GM21526 (cell line): Measurements from ENCODE around the gene MMP25.
"Not testable (repeated sequence)": the region's sequence is repeated elsewhere in the genome, so short reads cannot be mapped to it uniquely, and the experiment has no call there.

ENCODE experiments used
- ATAC-seq: cut with Tn5 transposase; IDR thresholded peaks from one replicate; pipeline ENCODE4 v1.9.1; 2021; ENCODE audit warnings: moderate library complexity; ENCODE audit not compliant: unreplicated experiment, low FRiP score

The MMP25 gene

DNA sequence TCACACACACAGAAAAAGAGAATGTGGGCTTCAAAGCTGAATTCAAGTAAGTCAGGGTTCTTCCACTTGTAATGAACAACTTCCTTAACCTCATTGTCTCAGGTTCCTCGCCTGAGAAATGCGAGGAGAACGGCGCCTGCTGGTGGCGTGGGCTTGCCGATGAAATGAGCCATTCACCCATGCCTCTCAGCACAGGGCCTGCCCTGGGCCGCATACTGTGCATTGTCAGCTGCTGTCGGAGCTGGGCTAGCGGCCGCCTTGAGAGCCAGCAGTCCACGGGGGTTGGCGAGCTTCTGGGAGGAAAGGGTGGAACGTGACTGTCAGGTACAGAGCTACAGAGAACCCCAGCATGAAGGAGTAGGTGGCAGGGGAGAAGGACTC is 7.0 kb downstream of the MMP25 start:
- not testable (repeated sequence) for ATAC-seq

DNA sequence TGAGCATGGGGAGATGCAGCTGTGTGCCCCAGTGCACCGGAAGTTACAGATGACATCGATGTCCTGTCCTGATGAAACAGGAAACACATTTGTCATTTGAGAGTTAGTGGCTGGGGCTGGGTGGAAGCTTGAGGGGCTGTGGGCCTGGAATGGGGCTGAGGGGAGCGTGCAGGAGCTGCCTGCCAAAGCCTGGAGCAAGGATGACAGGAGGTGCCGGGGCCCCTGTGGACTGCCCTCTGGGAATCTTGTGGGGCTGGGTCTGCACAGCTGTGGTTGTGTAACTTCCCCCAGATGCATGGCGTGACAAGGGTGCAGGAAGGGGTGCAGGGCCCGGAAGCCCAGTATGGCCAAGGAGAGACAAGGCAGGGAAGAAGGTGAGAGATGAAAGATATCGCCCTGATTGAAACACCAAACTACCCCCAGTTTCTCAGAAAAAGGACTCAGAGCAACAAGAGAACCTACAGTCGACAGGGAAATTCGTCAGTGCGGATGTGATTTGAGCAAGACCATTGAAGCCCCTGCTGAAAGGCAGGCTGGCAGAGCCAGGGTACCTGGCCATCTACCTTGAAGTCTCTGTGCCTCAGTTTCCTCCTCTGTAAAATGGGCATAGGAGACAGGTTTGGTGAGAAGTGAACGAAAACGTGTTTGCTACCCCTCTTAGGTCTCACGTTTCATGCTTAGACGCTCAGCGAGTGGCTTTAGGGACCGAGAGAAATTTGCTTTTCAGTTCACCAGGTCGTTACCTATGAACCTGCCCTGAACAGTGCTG is 8.8 kb downstream of the MMP25 start:
- ATAC-seq = no peak

DNA sequence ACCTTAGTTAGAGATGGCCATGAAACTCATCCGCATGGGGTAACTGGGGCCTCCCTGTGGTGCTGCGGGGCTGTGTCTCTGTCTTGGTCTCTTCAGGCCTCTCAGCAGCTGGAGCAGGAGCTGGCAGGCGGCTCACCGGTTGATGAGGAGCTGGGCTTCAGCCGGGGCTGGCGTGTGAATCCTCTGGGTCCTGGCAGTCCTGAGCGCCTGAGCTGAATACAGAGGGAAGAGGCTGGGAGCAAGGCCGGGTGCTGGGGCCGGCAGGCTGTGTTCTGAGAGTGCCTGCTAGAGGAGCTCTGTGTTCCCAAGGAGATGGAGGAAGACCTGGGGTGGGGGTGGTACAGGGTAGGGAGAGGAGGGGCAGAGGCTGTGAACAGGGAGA is 9.4 kb downstream of the MMP25 start:
- ATAC-seq = not testable (repeated sequence)

DNA sequence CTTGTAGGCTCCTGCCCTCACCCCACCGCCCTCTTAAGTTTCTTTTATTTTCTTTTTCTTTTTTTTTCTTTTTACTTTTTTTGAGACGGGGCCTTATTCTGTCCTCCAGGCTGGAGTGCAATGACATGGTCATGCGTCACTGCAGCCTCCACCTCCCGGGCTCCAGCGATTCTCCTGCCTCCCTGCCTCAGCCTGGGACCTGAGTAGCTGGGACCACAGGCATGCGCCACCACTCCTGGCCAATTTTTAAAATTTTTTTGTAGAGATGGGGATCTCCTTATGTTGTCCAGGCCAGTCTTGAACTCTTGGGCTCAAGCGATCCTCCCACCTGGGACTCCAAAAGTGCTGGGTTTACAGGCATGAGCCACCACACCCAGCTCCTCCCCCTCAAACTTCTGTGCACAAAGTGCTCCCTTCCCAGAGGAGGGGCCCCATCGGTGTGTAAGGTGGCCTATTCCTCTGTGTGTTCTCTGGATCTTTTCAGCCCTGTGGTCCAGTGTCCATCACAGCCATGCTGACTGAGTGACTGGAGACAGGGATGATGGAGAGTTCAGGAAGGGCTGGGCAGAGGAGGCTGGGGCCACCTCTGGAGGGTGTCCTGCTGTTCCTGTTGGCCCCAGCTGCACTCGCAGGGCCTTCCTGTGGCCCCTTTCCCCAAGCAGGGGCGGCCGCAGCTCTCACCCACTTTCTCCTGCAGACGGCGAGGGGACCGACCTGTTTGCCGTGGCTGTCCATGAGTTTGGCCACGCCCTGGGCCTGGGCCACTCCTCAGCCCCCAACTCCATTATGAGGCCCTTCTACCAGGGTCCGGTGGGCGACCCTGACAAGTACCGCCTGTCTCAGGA is 10.2 kb downstream of the MMP25 start:
- no peak for ATAC-seq

DNA sequence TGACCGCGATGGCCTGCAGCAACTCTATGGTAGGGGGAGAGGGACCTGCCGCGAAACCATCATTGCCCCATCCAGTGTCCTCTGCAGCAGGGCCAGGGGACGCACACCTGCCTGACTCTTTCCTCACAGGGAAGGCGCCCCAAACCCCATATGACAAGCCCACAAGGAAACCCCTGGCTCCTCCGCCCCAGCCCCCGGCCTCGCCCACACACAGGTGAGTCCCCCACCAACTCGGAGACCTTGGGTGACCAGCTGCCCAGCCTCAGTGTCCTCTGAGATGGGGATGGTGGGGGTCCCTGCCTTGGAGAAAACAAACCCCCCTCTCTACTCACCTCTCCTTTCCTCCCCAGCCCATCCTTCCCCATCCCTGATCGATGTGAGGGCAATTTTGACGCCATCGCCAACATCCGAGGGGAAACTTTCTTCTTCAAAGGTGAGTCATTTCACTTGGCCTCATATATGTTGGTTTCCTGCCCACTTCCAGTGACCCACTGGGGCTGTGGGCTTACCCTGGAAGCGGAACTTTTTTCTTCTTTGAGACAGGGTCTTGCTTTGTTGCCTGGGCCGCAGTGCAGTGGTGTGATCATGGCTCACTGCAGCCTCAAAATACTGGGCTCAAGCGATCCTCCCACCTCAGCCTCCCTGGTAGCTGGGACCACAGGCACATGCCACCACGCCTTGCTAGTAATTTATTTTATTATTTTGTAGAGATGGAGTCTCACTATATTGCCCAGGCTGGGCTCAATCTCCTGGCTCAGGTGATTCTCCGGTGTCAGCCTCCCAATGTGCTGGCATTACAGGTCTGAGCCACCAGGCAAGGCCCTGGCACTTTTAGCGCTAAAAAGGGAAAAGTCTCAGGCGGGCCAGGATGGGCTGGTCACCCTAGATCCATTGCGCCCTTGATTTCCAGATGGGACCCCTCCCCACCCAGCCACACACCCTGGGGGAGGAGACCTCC is 11.1 kb downstream of the MMP25 start:
- no peak for ATAC-seq

DNA sequence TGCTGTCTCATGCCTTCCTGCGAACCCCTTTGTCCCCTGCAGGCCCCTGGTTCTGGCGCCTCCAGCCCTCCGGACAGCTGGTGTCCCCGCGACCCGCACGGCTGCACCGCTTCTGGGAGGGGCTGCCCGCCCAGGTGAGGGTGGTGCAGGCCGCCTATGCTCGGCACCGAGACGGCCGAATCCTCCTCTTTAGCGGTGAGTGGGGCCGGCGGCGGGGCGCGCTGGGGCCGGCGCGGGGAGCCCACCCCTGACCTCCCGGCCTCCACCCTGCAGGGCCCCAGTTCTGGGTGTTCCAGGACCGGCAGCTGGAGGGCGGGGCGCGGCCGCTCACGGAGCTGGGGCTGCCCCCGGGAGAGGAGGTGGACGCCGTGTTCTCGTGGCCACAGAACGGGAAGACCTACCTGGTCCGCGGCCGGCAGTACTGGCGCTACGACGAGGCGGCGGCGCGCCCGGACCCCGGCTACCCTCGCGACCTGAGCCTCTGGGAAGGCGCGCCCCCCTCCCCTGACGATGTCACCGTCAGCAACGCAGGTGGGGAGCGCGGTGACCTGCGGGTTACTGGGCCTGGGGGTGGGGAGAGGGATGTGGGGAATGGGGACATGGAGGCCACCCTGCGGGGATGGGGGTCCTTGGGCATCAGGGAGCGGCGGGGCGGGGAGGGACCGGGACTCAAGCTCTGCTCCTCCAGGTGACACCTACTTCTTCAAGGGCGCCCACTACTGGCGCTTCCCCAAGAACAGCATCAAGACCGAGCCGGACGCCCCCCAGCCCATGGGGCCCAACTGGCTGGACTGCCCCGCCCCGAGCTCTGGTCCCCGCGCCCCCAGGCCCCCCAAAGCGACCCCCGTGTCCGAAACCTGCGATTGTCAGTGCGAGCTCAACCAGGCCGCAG is 12.0 kb downstream of the MMP25 start:
- ATAC-seq = no peak

DNA sequence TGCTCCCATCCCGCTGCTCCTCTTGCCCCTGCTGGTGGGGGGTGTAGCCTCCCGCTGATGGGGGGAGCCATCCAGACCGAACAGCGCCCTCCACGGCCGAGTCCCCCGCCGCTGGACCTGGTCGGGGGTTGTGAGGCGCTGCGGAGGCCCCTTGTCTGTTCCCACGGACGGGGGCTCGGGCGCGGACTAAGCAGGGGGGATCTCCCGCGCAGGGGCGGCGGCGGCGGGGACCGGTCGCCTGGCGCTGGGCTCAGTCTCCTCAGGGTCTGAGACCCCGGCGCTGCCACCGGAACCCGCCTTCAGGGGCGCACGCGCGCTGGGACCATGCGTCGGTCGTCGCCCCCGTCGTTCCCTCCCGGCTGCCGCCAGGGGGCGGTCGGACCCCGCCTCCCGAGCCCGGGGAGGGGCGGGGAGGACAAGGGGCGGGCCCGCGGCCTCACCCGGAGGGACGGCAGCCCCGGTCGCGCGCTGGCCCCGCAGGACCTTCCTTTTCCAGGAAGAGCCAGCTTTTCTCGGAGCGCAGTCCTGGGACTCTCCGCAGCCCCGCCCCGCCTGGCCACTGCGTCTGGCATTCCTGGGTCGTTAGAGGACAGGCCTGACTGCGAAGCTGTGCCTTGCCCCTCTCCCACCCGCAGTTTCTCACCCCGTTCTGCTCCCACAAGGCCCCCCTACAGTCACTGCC is 12.8 kb downstream of the MMP25 start:
- ATAC-seq = peak; percentile 76

DNA sequence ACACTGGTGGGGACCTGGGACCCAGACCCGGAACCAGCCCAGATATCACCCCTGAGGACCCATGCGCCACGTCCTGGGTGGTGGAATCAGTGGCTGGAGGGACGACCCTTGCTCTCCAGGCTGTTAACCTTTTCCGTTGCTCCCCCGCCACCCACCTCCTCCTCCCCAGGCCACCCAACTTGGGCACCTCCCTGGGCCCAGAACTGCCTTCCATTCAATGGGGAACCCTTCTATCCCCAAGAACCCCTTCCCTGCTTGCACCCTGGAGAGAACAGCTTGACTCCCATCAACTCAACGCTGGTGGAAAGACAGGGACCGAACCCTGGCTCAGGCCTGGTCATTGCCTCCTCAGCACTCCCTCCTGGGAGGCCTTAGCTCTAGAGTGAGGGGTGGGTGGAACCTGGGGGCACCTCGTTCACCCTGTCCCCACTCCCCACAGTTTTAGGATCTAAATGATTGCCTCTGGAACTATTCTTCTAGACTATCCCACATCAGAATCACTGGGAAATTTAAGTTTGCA is 13.4 kb downstream of the MMP25 start:
- ATAC-seq = no peak

DNA sequence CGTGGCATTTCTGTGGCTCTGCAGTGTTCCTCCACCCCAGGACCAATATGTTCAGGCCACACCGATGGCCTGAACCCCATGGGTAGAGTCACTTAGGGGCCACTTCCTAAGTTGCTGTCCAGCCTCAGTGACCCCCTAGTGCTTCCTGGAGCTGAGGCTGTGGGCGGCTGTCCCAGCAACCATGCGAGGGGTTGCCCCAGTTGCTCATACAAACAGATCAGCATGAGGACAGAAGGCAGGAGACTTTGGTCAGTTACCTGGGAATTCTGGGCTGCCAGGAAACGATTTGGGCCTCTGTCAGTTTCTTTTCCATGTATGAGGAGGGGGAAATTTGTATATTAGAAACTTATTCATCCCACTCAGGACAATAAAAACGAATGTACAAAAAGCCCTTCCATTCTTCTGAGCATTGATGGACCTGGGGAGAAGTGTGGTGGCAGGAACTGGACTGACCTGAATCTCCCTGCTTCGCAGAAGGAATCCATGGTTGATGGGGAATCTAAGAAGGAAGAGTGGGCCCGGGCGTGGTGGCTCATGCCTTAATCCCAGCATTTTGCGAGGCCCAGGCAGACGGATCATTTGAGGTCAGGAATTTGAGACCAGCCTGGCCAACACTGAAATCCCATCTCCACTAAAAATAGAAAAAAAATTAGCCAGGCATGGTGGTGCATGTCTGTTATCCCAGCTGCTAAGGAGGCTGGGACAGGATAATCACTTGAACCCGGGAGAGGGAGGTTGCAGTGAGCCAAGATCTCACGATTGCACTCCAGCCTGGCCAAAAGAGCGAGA is 14.2 kb downstream of the MMP25 start:
- no peak for ATAC-seq

DNA sequence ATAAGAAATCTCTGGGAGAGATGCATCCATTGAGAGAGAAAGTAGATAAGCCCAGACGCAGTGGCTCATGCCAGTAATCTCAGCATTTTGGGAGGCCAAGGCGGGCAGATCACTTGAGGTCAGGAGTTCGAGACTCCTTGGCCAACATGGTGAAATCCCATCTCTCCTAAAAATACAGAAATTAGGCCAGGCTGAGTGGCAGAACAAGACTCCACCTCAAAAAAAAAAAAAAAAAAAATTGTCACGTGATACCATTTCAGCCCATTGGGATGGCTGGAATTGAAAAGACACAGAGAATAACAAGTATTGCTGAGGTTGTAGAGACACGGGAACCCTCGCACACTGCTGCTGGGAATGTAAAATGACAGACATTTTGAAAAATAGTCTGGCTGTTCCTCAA is 16.2 kb downstream of the MMP25 start:
- no peak for ATAC-seq

DNA sequence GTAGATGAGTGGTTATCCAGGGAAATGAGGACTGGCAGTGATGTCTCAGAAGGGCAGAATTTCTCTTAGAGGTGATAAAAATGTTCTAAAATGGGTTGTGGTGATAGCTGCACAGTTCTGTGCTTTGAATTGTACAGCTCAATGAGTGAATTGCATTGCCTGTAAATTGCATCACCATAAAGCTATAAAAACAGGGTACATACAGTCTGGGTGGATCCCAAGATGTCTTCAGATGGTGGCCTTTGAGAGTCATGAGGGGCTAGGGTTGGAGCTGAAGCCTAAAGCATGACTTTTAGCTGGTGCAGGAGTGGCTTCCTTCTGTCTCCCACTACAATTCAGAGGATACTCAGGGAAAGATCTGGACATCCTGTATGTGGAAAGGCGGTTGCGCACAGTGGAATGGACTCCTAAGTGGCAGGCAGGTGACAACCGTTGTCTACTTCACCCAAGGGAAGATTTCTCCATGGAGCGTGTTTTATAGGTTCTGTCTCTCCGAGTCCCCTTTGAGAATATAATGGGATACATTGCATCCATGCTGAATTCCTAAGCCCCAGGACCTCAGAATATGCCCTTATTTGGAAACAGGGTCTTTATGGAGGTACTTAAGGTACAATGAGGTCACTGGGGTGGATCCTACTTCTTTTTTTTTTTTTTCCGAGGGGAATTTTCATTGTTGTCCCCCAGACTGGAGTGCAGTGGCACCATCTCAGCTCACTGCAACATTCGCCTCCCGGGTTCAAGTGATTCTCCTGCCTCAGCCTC is 17.4 kb downstream of the MMP25 start:
- no peak for ATAC-seq

DNA sequence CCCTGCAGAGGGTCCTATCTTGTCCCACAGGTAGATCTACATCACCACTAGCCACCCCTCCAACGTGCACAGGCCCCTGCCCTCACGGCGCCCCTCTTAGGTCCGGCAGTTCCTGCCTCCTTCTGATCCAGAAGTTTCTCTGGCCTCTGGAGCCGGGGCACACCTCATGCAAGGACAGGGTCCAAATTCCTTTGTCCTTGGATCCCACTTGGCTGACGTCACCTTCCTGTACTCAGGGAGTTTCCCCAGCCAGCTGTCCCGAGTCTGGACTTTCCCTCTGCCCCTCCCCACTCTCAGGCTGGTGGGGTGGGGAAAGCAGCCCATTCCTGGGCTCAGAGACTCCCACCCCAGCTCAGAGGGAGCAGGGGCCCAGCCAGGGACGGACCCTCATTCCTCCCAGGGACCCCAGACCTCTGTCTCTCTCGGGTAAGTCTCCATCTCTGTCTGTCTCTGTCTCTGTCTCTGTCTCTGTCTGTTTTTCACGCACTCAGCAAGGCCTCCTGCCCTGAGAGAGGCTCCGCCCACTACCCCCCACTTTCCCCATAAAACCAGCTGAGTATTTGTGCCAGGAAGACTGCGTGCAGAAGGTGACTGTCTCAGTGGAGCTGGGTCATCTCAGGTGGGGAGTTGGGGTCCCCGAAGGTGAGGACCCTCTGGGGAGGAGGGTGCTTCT is 18.8 kb downstream of the MMP25 start, which contains the start of gene IL32:
IL32 (plus strand) TSS at position 572 of the 673 bp plus-strand sequence. CDS start 172 bp downstream, outside the sequence.
- ATAC-seq = no peak

DNA sequence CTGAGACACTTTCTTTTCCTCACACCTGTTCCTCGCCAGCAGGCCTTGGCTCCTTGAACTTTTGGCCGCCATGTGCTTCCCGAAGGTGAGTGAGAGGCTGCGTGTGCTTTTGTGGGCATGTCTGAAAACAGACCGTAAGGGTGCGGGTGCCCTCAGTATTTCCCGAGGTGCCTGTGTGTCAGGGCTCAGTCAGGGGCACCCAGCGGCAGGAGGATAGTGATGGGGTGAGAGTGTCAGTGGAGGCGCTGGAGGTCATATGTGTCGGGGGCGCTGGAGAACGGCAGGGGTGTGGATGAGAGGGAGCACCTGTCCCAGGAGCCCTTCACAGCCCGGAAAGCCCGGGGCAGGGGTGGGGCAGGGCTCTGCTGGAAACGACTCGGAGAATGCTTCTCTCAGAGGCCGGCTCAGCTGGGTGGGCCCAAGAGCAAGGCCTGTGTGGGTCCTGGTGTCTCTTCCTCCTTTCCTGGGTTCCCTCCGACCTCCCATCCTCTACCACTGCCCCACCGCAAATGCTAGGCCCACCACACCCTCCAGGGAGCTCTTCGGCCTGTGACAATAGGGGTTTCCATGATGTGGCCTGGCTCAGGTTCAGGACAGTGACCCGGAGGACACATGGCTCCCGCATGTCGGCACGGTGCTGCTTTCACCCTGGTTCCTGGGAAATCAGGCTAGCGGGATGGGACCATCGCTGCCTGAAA is 19.5 kb downstream of the MMP25 start:
- no peak for ATAC-seq

DNA sequence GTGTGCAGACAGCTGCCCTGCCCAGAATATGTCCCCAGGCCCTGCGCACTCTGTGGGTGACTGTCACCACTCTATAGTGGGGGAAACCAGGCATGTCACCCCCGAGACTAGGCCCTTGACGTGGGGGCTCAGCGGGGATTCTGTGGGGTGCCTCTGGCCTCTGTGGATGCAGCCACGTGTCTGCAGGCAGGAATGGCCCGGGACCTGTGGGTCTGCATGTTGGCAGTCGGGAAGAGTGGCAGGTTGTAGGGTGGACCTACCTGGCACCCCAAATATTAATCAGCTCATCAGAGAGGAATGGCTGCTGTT is 20.0 kb downstream of the MMP25 start:
- no peak for ATAC-seq

DNA sequence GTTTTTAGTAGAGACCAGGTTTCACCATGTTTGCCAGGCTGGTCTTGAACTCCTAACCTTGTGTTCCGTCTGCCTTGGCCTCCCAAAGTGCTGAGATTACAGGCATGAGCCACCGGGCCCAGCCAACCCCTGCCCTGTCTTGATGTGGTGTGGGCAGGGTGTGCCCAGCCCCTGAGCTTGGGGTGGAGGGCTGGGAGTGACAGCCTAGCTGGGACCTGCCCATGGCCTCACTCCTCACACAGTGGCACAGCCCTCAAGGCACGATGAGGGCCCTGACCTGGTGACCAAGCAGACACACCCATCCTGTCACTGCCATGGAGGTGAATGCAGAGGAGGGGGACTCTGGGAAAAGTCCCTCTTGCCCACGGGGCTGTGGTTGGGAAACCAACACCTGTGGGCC is 22.1 kb downstream of the MMP25 start:
- no peak for ATAC-seq

DNA sequence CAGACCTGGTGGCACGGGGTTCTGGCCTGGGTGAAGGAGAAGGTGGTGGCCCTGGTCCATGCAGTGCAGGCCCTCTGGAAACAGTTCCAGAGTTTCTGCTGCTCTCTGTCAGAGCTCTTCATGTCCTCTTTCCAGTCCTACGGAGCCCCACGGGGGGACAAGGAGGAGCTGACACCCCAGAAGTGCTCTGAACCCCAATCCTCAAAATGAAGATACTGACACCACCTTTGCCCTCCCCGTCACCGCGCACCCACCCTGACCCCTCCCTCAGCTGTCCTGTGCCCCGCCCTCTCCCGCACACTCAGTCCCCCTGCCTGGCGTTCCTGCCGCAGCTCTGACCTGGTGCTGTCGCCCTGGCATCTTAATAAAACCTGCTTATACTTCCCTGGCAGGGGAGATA is 22.8 kb downstream of the MMP25 start:
- ATAC-seq = not testable (repeated sequence)
